WI38 (cell line): ENCODE measurements around the gene SLC36A1.
"Not testable (repeated sequence)": the region's sequence is repeated elsewhere in the genome, so short reads cannot be mapped to it uniquely, and the experiment has no call there.

Experiments used
- H3K4me3 ChIP-seq: 2 replicates; pipeline ENCODE4 v1.5.1; 2011; ENCODE audit warnings: low read depth, mild to moderate bottlenecking, control low read depth, low read length
- TF ChIP-seq, protein P1 (sequence below): IDR thresholded peaks from 2 replicates; pipeline ENCODE4 v1.5.1; 2012; ENCODE audit warnings: low read depth, mild to moderate bottlenecking, control low read depth, low read length

The SLC36A1 gene

GRCh38 chr5:151496041-151496484, 48.7 kb downstream of the SLC36A1 start:
- no peak overlapping the region for H3K4me3 ChIP-seq
- TF ChIP-seq, protein P1, sequence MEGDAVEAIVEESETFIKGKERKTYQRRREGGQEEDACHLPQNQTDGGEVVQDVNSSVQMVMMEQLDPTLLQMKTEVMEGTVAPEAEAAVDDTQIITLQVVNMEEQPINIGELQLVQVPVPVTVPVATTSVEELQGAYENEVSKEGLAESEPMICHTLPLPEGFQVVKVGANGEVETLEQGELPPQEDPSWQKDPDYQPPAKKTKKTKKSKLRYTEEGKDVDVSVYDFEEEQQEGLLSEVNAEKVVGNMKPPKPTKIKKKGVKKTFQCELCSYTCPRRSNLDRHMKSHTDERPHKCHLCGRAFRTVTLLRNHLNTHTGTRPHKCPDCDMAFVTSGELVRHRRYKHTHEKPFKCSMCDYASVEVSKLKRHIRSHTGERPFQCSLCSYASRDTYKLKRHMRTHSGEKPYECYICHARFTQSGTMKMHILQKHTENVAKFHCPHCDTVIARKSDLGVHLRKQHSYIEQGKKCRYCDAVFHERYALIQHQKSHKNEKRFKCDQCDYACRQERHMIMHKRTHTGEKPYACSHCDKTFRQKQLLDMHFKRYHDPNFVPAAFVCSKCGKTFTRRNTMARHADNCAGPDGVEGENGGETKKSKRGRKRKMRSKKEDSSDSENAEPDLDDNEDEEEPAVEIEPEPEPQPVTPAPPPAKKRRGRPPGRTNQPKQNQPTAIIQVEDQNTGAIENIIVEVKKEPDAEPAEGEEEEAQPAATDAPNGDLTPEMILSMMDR = no peak

DNA sequence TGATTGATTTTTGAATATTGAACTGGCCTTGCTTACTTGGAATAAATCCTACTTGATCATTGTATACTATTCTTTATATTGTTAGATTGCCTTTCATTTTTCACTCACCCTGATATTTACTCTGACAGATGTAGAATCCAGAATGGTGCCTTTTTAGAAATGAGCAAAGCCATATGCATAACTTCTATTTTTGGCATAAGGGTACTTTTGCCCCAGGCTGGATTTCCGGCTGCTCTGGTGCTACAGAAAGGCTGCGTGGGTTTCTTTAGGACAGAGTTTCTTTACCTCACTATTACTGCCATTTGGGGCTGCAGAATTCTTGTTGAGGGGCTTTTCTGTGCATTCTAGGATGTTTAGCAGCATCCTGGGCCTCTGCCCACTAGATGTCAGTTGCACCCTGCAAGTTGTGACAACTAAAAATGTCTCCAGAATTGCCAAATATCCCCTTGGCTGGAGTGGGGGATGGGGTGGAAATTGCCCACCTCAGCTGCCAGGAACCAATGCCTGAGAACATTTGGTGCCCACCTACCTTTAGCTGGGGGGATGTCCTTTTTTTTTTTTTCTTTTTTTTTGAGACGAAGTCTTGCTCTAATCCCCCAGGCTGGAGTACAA, 50.1 kb downstream of the SLC36A1 start:
- TF ChIP-seq, protein P1 = no peak
- H3K4me3 ChIP-seq = no peak overlapping the region

DNA sequence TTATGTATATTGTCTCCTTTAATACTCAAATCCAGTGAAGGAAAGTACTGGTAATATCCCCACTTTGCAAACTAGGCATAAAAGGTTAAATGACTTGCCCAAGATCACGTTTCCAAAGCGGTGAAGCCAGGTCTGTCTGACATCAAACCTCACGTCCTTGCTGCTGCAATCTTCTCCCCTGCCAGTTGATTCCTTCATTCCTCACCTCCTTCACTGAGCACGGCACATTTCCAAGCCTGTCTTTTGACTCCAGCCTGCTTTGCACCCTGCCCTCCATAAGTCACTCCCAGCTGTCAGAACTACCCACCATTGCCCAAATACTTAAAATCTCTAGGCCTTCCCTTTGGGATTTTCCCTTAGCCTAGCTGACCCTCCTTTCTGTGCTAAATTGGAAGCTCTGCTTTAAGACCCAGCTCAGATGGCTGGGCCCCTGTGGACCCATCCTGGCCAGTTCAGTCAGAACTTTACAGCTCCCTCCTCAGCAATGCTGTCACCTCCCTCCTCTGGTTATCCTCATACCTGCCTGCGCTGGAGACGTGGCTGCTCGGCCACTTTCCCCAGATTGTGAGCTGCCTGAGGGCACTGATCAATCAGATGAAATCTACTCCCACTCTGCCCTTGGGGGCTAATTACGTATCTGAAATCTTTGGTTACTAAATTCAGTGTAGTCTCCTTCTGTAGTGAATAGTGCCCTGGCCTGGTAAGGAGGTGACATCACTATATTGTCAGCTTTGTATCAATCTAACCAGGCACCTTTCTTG, 51.2 kb downstream of the SLC36A1 start:
- no peak overlapping the region for H3K4me3 ChIP-seq
- TF ChIP-seq, protein P1 = no peak

GRCh38 chr5:151499501-151500035, 52.2 kb downstream of the SLC36A1 start:
- TF ChIP-seq, protein P1 = no peak
- no peak overlapping the region for H3K4me3 ChIP-seq

GRCh38 chr5:151504006-151504405, 56.6 kb downstream of the SLC36A1 start:
- no peak overlapping the region for H3K4me3 ChIP-seq
- TF ChIP-seq, protein P1 = no peak

GRCh38 chr5:151508308-151508707, 60.9 kb downstream of the SLC36A1 start:
- not testable (repeated sequence) for H3K4me3 ChIP-seq

- no peak overlapping the region for H3K4me3 ChIP-seq
- TF ChIP-seq, protein P1 = no peak
Observed at GRCh38 chr5:151509231-151509630, 61.8 kb downstream of the SLC36A1 start.
